Measurements from ENCODE around the gene AP2B1.
"Not testable (repeated sequence)": the region's sequence is repeated elsewhere in the genome, so short reads cannot be mapped to it uniquely, and the experiment has no call there.

Gene AP2B1

DNA sequence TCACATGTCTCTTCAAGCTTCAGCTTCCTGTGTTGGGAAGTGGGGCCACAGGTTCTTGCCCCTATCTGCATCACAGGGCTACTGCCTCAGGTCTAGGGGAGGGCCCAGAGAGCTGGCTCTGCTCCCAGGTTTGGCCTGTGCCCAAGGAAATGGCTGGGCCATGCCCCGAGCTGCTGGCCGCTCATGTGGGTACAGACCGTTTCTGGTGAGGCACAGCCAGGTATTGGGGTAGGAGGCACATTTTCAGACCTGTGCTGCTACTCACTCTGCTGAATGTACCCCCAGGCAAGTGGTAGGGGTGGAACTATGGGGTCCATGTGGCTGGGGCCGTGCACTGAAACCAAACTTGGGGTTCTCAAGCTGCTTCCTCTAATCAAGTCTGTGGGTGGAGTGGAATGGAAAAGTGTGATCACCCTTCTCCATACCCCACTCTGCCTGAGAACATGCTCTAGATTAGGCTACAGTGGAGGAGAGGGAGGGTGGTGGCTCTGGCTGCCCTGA lies 161.3 kb downstream of the AP2B1 start:
- Histone ChIP-seq H3K9ac (ENCODE audit: low read length in 5 of 5) (no peak overlapping the region), H3K36me3 (ENCODE audit: control insufficient read depth in 5 of 5, insufficient read depth in 5 of 5, low read length in 5 of 5) (no peaks in the 10 kb centered on the region), H3K4me3 (ENCODE audit: low read depth in 1 of 5, low read length in 5 of 5) (no peak overlapping the region), H3K4me1 (ENCODE audit: control insufficient read depth in 5 of 5, insufficient read depth in 5 of 5, low read length in 5 of 5) (peaks cover 0 to 55% (median 42%) of the 10 kb centered on the region in 5 donors), H3K27ac (ENCODE audit: low read depth, low read length) (no peak overlapping the region), H3K27me3 (ENCODE audit: control insufficient read depth in 5 of 5, insufficient read depth in 4 of 5, low read length in 5 of 5) (peaks cover 0 to 45% (median 26%) of the 10 kb centered on the region in 5 donors), H3K9me3 (ENCODE audit: control insufficient read depth in 5 of 5, low read length in 5 of 5) (no peaks in the 10 kb centered on the region)

DNA sequence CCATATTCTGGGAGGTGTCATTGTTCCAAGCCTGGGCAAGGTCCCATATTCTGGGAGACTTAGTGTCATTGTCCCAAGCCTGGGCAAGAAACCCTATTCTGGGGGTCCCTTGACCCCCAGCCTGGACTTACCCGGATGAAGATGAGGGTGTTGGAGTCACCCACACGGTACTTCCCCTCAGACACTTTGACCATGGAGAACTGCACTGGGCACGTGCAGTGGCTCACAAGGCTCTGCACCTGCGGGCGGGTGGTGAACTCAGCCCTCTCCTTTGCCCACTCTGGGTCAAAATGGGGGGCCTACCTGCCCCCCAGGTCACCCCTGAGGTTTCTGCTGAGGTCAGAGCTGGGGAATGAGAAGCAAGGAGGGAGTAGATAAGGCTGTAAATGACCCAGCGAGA lies 161.9 kb downstream of the AP2B1 start:
- peaks cover 0 to 60% (median 48%) of the 10 kb centered on the region in 5 donors for H3K4me1 ChIP-seq (ENCODE audit: control insufficient read depth in 5 of 5, insufficient read depth in 5 of 5, low read length in 5 of 5)
- peaks cover 0 to 40% (median 26%) of the 10 kb centered on the region in 5 donors for H3K27me3 ChIP-seq (ENCODE audit: control insufficient read depth in 5 of 5, insufficient read depth in 4 of 5, low read length in 5 of 5)
- H3K4me3 ChIP-seq (ENCODE audit: low read depth in 1 of 5, low read length in 5 of 5), result no peak overlapping the region
- H3K27ac ChIP-seq (ENCODE audit: low read depth, low read length), result no peak overlapping the region
- H3K9ac ChIP-seq (ENCODE audit: low read length in 5 of 5), result no peak overlapping the region
- H3K36me3 ChIP-seq (ENCODE audit: control insufficient read depth in 5 of 5, insufficient read depth in 5 of 5, low read length in 5 of 5), result no peaks in the 10 kb centered on the region
- H3K9me3 ChIP-seq (ENCODE audit: control insufficient read depth in 5 of 5, low read length in 5 of 5), result no peaks in the 10 kb centered on the region

DNA sequence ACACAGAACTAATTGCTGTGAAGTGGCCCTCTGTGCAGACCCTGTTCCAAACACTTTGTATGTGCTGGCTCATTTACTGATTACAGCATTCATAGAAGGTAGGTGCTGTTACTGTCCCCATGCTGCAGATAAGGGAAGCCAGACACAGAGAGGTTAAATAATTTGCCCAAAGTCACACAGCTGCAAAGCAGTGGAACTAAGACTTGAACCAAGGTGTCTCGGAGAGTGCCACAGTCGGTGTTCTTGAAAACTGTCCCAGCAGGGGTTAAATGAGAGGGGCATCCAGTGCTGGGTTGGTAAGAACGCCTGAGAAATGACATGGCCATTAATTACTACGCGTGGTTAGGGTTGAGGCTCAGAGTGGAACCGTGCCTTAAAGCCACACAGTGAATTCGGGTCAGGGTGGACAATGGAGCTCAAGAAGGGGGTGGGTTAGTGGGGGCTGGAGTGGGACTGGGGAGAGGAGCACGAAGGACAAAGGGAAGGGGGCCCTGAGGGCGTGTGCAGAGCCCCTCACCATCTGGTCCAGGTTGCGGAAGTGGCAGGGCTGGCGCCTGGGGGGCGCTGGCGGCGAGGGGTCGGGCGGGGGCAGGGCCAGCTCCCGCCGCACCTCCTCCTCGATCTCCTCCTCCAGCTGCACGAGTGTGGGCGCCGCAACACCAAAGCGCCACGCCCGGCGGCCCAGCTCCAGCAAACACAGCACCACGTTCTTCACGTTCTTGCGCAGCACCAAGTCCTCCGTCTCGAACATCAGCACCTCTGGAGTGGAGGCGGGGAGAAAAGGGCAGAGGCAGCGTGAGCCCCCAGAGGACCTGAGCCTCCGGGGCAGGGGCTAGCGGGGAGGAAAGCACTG lies 162.7 kb downstream of the AP2B1 start:
- Histone ChIP-seq H3K9ac (ENCODE audit: low read length in 5 of 5) (no peak overlapping the region), H3K36me3 (ENCODE audit: control insufficient read depth in 5 of 5, insufficient read depth in 5 of 5, low read length in 5 of 5) (no peaks in the 10 kb centered on the region), H3K27ac (ENCODE audit: low read depth, low read length) (no peak overlapping the region), H3K4me1 (ENCODE audit: control insufficient read depth in 5 of 5, insufficient read depth in 5 of 5, low read length in 5 of 5) (peaks cover 0 to 60% (median 48%) of the 10 kb centered on the region in 5 donors), H3K9me3 (ENCODE audit: control insufficient read depth in 5 of 5, low read length in 5 of 5) (no peaks in the 10 kb centered on the region), H3K27me3 (ENCODE audit: control insufficient read depth in 5 of 5, insufficient read depth in 4 of 5, low read length in 5 of 5) (peaks cover 0 to 40% (median 26%) of the 10 kb centered on the region in 5 donors), H3K4me3 (ENCODE audit: low read depth in 1 of 5, low read length in 5 of 5) (peak overlapping the region in 1 of 5 donors; percentile 5)

DNA sequence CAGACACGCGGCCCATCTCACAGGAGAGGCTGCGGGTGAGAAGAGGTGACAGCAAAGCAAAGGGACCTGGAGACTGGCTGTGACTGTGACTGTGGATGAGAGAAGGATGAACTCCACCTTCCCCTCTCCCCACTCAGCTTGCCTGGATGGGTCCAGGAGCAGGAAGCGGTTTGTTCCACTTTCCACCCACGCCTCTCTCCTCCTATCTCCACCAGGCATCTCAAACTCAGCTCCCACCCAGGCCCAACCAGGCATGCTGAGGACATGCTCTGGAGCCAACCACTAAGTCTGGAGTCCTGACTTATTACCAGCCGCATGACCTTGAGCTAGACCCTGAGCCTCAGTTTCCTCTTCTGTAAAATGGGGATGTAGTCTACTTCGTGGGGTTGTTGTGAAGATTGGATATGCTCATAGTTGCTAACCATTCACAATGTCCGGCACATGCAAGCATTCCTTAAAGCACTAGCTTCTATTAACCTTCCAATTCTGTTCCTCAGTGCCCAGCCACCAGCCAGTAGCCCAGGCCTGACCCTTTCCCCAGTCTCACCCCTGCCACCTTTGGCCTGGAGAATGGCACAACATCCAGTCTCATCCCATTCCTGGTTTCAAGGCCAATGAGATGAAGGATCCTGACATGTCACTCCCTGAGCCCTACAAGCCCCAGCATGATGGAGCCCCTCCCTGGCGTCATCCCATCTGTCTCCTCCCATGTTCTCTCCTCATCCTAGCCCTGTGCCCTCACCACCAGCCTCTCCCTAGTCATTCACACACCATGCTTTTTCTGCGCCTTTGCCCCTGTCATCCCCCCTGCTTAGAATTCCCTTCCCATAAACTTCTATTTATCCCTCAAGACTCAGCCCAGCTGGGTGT lies 163.6 kb downstream of the AP2B1 start:
- Histone ChIP-seq H3K27ac (ENCODE audit: low read depth, low read length) (no peak overlapping the region), H3K4me3 (ENCODE audit: low read depth in 1 of 5, low read length in 5 of 5) (peak overlapping the region in 1 of 5 donors; percentile 5), H3K27me3 (ENCODE audit: control insufficient read depth in 5 of 5, insufficient read depth in 4 of 5, low read length in 5 of 5) (peaks cover 0 to 36% (median 26%) of the 10 kb centered on the region in 5 donors), H3K9ac (ENCODE audit: low read length in 5 of 5) (no peak overlapping the region), H3K36me3 (ENCODE audit: control insufficient read depth in 5 of 5, insufficient read depth in 5 of 5, low read length in 5 of 5) (no peaks in the 10 kb centered on the region), H3K9me3 (ENCODE audit: control insufficient read depth in 5 of 5, low read length in 5 of 5) (no peaks in the 10 kb centered on the region), H3K4me1 (ENCODE audit: control insufficient read depth in 5 of 5, insufficient read depth in 5 of 5, low read length in 5 of 5) (peaks cover 0 to 60% (median 48%) of the 10 kb centered on the region in 5 donors)

DNA sequence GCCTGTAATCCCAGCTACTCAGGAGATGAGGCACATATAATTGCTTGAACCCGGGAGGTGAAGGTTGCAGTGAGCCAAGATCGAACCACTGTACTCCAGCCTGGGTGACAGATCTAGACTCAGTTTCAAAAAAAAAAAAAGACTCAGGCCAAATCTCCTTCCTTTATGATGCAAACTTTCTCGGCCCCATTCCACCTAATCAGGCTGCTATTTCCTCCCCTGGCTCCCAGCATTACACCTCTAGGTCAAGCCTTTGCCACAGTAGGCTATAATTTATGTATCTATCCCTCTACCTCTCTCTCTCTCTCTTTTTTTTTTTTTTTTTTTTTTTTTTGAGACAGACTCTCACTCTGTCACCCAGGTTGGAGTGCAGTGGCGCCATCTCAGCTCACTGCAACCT lies 164.4 kb downstream of the AP2B1 start:
- H3K36me3 ChIP-seq (ENCODE audit: control insufficient read depth in 5 of 5, insufficient read depth in 5 of 5, low read length in 5 of 5); H3K9ac ChIP-seq (ENCODE audit: low read length in 5 of 5); H3K27ac ChIP-seq (ENCODE audit: low read depth, low read length); H3K4me3 ChIP-seq (ENCODE audit: low read depth in 1 of 5, low read length in 5 of 5); H3K9me3 ChIP-seq (ENCODE audit: control insufficient read depth in 5 of 5, low read length in 5 of 5): not testable (repeated sequence)
- Histone ChIP-seq H3K27me3 (ENCODE audit: control insufficient read depth in 5 of 5, insufficient read depth in 4 of 5, low read length in 5 of 5) (peaks cover 0 to 36% (median 26%) of the 10 kb centered on the region in 5 donors), H3K4me1 (ENCODE audit: control insufficient read depth in 5 of 5, insufficient read depth in 5 of 5, low read length in 5 of 5) (peaks cover 0 to 60% (median 48%) of the 10 kb centered on the region in 5 donors)

DNA sequence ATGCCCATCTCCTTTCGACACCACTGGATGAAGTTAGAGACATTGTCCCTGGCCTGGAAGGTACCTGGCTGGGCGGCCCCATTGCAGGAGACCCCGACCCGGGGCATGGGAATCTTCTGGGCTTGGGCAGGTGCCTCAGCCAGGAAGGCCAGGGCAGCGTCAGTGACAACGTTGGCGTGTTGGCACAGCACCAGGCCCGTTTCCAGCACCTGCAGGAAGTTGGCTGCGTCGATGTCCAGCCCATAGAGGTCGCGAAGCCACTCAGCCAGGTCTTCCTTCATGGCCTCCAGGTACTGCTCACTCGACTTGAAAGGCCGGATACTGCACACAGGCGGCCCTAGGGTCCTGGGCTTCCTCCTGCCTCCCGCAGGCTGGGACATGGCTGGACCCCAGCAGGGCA lies 165.3 kb downstream of the AP2B1 start:
- peaks cover 0 to 36% (median 26%) of the 10 kb centered on the region in 5 donors for H3K27me3 ChIP-seq (ENCODE audit: control insufficient read depth in 5 of 5, insufficient read depth in 4 of 5, low read length in 5 of 5)
- H3K4me1 ChIP-seq (ENCODE audit: control insufficient read depth in 5 of 5, insufficient read depth in 5 of 5, low read length in 5 of 5), result peaks cover 0 to 60% (median 48%) of the 10 kb centered on the region in 5 donors
- H3K9me3 ChIP-seq (ENCODE audit: control insufficient read depth in 5 of 5, low read length in 5 of 5), result no peaks in the 10 kb centered on the region
- no peak overlapping the region for H3K27ac ChIP-seq (ENCODE audit: low read depth, low read length)
- H3K9ac ChIP-seq (ENCODE audit: low read length in 5 of 5), result peak overlapping the region in 1 of 5 donors; percentile 51
- H3K36me3 ChIP-seq (ENCODE audit: control insufficient read depth in 5 of 5, insufficient read depth in 5 of 5, low read length in 5 of 5), result no peaks in the 10 kb centered on the region
- peak overlapping the region in 3 of 5 donors; percentile 11 to 52 (median 46) for H3K4me3 ChIP-seq (ENCODE audit: low read depth in 1 of 5, low read length in 5 of 5)

DNA sequence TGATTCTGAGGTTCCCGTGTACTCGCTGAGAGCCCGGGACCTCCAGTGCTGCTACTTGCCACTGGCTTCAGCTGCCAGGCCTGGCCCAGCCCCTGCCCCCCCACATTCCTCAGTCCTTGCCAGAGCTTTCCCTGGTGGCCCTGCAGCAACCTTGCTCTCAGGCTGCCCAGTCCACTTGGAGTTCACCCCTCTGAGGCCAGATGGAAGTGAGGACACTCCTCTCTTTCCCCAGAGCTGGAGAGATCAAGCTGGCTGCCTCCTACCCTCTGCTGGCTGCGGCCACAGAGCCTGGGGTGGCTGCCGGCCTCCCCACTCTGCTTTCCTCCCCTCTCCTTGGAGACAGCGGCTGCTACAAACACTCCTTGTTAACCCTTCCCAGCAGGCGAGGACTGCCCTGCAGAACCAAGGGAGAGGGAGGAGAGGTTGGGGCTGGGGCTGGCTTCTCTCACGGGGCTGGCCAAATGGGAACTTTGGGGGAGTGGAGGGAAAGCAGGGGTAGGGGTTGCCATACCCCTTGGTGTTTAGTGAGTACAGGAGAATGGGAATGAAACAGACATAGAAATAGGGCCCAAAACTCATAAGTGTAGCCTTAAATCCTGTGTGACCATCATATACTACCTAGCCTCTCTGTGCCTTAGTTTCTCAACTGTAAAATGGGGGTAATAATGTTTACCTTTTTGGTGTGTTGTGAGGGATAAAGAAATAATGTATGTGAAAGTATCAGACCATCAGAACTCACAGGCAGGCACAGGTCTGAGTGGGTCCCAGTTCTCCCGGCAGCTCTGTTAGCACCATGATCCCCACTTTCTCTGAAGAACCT lies 166.0 kb downstream of the AP2B1 start, which contains the start of gene GAS2L2:
GAS2L2 (minus strand) TSS at position 295 of the 820 bp plus-strand sequence. CDS start 389 bp downstream, outside the sequence.
- Histone ChIP-seq H3K9ac (ENCODE audit: low read length in 5 of 5) (peak within 1 kb of the TSS in 1 of 5 donors; percentile 51), H3K9me3 (ENCODE audit: control insufficient read depth in 5 of 5, low read length in 5 of 5) (no peaks in the 10 kb centered on the region), H3K4me1 (ENCODE audit: control insufficient read depth in 5 of 5, insufficient read depth in 5 of 5, low read length in 5 of 5) (peaks cover 0 to 53% (median 48%) of the 10 kb centered on the region in 5 donors), H3K27ac (ENCODE audit: low read depth, low read length) (no peak within 1 kb of the TSS), H3K27me3 (ENCODE audit: control insufficient read depth in 5 of 5, insufficient read depth in 4 of 5, low read length in 5 of 5) (peaks cover 0 to 32% (median 23%) of the 10 kb centered on the region in 5 donors), H3K4me3 (ENCODE audit: low read depth in 1 of 5, low read length in 5 of 5) (peak within 1 kb of the TSS in 3 of 5 donors; percentile 11 to 52 (median 46)), H3K36me3 (ENCODE audit: control insufficient read depth in 5 of 5, insufficient read depth in 5 of 5, low read length in 5 of 5) (no peaks in the 10 kb centered on the region)

DNA sequence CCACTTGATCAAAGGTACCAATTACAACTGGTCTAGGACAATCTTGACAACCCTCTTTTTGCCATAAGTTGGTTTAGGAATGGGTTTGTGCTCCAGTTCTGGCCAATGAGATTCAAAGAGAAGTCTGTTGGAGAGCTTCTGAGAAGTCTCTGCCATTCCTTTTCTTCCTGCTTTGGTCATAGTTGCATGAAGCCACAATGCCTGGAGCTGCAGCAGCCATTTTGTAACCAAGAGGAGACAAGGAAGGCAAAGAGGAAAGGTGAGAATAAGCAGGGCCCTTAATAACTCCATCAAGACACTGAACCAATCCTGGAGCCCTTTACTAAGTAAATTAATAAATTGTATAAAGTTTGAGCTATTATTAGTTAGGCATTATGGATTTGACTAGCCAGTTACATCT lies 170.1 kb downstream of the AP2B1 start:
- Histone ChIP-seq H3K27me3 (ENCODE audit: control insufficient read depth in 5 of 5, insufficient read depth in 4 of 5, low read length in 5 of 5) (peaks cover 0 to 3% (median 0%) of the 10 kb centered on the region in 5 donors), H3K27ac (ENCODE audit: low read depth, low read length) (no peak overlapping the region), H3K9ac (ENCODE audit: low read length in 5 of 5) (no peak overlapping the region), H3K9me3 (ENCODE audit: control insufficient read depth in 5 of 5, low read length in 5 of 5) (no peaks in the 10 kb centered on the region), H3K4me3 (ENCODE audit: low read depth in 1 of 5, low read length in 5 of 5) (no peak overlapping the region), H3K36me3 (ENCODE audit: control insufficient read depth in 5 of 5, insufficient read depth in 5 of 5, low read length in 5 of 5) (no peaks in the 10 kb centered on the region), H3K4me1 (ENCODE audit: control insufficient read depth in 5 of 5, insufficient read depth in 5 of 5, low read length in 5 of 5) (peaks cover 0 to 17% (median 17%) of the 10 kb centered on the region in 5 donors)

DNA sequence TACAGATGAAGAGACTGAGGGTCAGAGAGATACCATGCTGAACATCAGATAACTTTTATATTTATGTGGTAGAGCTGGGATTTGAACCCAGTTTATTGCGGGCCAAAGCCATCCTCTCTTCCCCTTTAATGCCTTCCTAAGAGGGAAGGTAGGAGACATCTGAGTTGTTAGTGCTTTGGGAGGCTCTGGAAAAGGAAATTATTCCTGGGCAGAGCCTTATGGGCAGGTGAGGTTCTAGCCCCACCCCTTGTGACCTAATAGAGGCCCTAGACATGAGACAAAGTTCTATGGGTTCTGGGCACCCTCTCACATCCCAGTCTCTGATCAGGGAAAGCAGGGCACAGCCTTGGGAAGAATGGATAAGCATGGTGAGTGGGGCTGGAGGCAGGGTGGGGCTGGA lies 173.5 kb downstream of the AP2B1 start, which contains the start of gene C17orf50:
C17orf50 (plus strand) TSS at position 301 of the 400 bp plus-strand sequence; CDS start at position 356, 55 bp downstream.
- Histone ChIP-seq H3K27ac (ENCODE audit: low read depth, low read length) (no peak within 1 kb of the TSS), H3K36me3 (ENCODE audit: control insufficient read depth in 5 of 5, insufficient read depth in 5 of 5, low read length in 5 of 5) (no peaks in the 10 kb centered on the region), H3K27me3 (ENCODE audit: control insufficient read depth in 5 of 5, insufficient read depth in 4 of 5, low read length in 5 of 5) (peaks cover 0 to 2% (median 0%) of the 10 kb centered on the region in 5 donors), H3K4me3 (ENCODE audit: low read depth in 1 of 5, low read length in 5 of 5) (no peak within 1 kb of the TSS), H3K4me1 (ENCODE audit: control insufficient read depth in 5 of 5, insufficient read depth in 5 of 5, low read length in 5 of 5) (peaks cover 2 to 19% (median 18%) of the 10 kb centered on the region in 5 donors), H3K9me3 (ENCODE audit: control insufficient read depth in 5 of 5, low read length in 5 of 5) (no peaks in the 10 kb centered on the region), H3K9ac (ENCODE audit: low read length in 5 of 5) (no peak within 1 kb of the TSS)

Measured in subcutaneous abdominal adipose tissue (tissue), 5 donors.